Activated CD8-positive, alpha-beta memory T cell treated with anti-CD3 and anti-CD28 coated beads, Interleukin-2, amount 50 U/mL, for 24 hours (primary cell): ENCODE measurements around the gene COMMD1.
"Not testable (repeated sequence)": the region's sequence is repeated elsewhere in the genome, so short reads cannot be mapped to it uniquely, and the experiment has no call there.

Experiments
- DNase-seq: peaks from one replicate; pipeline ENCODE4 v3.0.0-alpha.2; 2020; ENCODE audit errors: extremely low read depth

COMMD1 gene

GRCh38 chr2:61966087-61966727 lies 60.7 kb downstream of the COMMD1 start:
- DNase-seq = no peak

- no peak for DNase-seq
These were observed 61.8 kb downstream of the COMMD1 start for GRCh38 chr2:61967262-61967661.

- no peak for DNase-seq
These were observed 63.9 kb downstream of the COMMD1 start for GRCh38 chr2:61969376-61969775.

DNA sequence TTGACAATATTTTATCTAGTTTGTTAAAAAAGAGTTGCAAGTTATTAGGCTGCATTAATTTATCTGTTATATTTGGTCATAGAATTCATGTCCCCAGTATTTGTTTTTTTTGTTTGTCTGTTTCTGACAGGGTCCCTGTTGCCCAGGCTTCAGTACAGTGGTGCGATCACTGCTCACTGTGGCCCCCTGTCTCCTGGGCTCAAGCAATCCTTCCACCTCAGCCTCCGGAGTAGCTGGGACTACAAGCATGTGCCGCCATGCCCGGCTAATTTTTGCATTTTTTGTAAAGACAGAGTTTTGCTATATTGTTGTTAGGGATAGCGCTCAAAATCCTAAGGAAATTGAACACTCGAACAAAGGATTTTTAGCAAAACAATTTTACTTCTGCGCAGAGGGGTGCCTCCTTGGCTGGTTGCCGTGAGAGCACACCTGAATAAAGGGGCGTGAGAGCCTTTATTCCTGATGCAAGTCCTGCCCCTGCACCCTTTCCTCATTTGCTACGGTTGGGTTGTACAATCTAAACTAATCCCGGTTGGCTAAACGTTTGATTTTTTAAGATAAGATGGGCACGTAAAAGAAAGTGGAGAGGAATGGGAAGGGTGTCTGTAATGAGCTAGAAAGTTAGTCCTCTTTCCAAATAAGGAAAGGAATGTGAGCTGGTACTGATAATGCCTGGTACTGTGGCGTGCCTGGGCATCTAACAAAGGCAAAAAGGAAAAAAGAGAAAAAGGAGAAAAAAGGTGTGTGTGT lies 65.5 kb downstream of the COMMD1 start:
- DNase-seq = no peak

- DNase-seq = no peak
These were observed 73.0 kb downstream of the COMMD1 start for GRCh38 chr2:61978522-61978921.

DNA sequence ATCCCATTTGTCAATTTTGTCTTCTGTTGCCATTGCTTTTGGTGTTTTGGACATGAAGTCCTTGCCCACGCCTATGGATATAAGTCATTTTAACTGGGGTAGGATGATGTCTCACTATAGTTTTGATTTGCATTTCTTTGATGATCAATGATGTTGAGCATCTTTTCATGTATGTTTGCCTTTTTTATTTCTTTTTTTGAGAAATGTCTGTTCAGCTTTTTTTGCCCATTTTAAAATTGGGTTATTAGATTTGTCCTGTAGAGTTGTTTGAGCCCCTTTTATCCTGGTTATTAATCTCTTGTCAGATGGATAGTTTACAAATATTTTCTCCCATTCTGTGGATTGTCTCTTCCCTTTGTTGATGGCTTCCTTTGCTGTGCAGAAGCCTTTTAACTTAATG lies 75.3 kb downstream of the COMMD1 start:
- DNase-seq = no peak

DNA sequence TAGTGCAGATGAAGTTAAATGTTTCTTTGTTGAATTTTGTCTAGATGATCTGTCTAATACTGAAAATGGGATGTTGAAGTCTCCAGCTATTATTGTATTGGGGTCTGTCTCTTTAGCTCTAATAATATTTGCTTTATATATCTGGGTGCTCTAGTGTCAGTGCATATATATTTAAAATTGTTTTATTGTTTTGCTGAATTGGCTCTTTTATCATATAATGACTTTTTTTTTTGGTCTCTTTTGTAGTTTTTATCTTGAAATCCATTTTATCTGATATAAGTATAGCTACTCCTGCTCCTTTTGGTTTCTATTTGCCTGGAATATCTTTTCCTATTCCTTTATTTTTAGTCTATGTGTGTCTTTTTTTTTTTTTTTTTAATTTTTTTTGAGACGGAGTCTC lies 79.2 kb downstream of the COMMD1 start:
- no peak for DNase-seq

DNA sequence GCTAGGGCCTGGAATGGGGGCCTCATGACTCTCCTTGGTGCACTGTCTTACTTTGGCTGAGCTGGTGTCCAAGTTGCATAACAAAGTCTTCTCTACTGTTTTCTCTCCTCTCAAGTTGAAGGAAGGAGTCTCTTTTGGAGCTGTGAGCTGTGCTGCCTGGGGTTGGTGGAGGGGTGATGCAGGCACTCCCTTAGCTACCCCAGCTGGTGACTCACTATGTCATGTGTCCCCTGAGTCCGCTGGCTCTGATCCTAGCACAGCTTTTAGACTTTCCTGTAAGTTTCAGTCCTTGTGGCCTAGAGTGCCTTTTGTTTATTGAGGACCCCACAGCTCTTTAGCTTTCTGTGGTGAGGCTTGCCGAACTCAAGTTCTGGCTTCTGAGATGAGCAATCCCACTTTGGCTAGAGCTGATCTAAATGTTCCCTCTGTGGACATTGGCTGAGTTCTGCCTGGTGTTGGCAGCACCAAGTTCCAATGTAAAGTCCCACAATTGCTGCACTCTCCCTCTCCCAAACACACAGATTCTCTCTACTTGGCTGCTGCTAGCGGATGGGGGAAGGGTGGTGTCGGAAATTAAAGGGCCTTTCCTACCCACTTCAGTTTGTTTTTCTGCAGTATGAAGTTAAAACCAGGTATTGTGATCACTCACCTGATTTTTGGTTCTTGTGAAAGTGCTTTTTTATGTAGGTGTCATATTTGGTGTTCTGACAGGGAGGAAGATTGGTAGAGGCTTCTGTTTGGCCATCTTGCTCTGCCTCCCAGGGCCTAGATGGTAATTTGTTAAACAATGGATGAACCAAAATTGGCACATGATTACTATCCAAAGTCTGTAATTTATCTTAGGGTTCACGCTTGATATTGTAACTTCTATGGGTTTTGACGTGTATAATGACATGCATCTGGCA lies 83.2 kb downstream of the COMMD1 start:
- no peak for DNase-seq

- DNase-seq = no peak
These were observed 88.0 kb downstream of the COMMD1 start for GRCh38 chr2:61993422-61994024.

DNA sequence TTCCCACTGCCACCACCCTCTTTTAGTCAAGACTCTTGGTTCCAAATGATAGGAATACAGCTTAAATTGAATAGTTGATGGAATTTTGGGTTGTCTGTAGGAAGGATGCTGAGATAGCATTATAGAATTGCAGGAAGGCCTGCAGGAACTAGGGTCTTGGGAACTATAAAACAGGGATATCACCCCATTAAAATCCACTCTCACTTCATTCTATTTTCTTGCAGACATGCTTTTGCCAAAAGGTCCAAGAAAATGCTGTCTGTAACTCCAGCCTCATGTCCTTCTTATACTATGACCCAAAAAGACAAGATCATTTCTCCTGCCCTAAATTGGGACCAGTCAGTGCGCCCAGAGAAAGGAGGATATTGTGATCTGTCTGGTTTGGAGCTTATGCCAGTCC lies 89.1 kb downstream of the COMMD1 start:
- no peak for DNase-seq

GRCh38 chr2:61995065-61995464 lies 89.6 kb downstream of the COMMD1 start:
- no peak for DNase-seq

- DNase-seq = no peak
These were observed 90.0 kb downstream of the COMMD1 start for GRCh38 chr2:61995515-61995914.

GRCh38 chr2:61998426-61998825 lies 93.0 kb downstream of the COMMD1 start:
- DNase-seq = no peak

DNA sequence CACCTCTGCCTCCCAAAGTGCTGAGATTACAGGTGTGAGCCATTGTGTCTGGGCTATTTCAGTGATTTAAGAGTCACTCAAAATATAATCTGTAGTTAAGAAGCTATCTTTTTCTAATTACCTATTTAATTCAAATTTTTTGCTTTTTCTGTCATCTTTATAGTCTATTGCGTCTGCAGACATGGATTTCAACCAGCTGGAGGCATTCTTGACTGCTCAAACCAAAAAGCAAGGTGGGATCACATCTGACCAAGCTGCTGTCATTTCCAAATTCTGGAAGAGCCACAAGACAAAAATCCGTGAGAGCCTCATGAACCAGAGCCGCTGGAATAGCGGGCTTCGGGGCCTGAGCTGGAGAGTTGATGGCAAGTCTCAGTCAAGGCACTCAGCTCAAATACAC lies 95.1 kb downstream of the COMMD1 start:
- DNase-seq = no peak

- DNase-seq = no peak
These were observed 96.0 kb downstream of the COMMD1 start for GRCh38 chr2:62001431-62001830.

DNA sequence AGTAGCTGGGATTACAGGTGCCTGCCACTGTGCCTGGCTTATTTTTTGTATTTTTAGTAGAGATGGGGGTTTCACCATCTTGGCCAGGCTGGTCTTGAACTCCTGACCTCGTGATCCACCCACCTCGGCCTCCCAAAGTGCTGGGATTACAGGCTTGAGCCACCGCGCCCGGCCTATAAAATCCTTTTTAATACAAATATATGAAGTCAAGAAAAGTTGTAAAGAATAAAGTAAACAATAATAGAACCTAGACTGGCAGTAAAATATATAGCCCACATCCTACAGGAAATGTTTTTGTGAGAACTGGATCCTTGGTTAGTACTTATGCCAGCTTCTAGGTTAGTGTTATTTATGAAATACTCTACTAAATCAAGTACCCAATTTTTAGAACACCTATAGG lies 99.0 kb downstream of the COMMD1 start:
- DNase-seq = not testable (repeated sequence)

DNA sequence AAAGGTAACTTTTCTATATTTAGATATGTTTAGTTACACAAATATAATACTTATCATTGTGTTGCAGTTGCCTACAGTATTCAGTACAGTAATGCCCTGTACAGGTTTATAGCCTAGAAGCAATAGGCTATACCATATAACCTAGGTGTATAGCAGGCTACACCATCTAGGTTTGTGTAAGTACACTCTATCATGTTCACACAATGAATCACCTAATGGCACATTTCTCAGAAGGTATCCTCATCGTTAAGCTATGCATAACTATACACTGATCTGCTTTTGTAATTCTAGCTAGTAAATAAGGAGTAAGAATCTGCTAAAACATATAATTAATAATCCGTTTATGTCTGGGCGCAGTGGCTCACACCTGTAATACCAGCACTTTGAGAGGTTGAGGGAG lies 102.1 kb downstream of the COMMD1 start:
- DNase-seq = no peak

GRCh38 chr2:62010632-62011256 lies 105.3 kb downstream of the COMMD1 start:
- DNase-seq = no peak

- DNase-seq = no peak
These were observed 108.2 kb downstream of the COMMD1 start for GRCh38 chr2:62013641-62014040.

DNA sequence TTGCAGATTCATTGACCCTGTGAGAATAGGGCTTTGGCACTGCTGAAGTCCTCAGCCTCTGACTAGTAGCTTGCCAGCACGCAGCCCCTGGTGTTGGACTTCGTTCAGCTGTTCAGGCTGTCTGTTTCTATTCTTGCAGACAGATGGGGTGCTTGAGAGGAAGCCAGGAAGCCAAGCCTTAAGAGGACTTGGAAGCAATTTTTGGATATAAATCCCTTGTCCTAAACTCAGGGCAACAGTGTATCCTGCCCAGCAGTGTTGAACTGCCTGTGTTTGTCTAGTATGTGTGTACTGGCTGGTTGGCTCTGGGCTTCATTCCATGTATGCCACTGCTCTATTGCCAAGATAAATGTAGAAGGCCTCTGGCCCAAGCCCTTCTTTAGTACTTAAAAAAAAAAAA lies 108.6 kb downstream of the COMMD1 start:
- DNase-seq = no peak

- DNase-seq = no peak
These were observed 111.5 kb downstream of the COMMD1 start for GRCh38 chr2:62016957-62017356.

DNA sequence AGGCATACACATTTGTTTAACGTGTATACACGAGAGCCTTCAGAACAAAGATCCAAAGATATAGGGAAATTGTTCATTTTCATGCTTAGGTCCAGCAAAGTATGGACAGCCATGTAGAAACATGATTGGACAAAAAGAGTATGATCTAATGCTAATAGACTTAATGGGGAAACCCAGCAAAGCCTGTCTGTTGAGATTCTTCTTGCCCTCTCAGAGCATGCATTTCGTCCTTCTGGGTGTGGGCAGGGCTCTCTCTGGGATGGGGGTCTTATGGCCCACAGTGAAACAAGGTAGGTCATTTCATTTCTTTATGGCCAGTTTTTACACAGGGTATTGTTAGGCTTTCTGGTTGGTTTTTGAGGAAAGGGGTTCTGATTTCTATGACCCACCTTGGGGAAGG lies 124.4 kb downstream of the COMMD1 start:
- no peak for DNase-seq
